HG02840 (cell line): ENCODE data around the gene NRP1.
"Not testable (repeated sequence)": the region's sequence is repeated elsewhere in the genome, so short reads cannot be mapped to it uniquely, and the experiment has no call there.

Source experiments
- ATAC-seq: cut with Tn5 transposase; IDR thresholded peaks from one replicate; pipeline ENCODE4 v1.9.1; 2021; ENCODE audit warnings: mild to moderate bottlenecking, moderate library complexity, moderate number of reproducible peaks; ENCODE audit not compliant: unreplicated experiment, low FRiP score

The NRP1 gene

DNA sequence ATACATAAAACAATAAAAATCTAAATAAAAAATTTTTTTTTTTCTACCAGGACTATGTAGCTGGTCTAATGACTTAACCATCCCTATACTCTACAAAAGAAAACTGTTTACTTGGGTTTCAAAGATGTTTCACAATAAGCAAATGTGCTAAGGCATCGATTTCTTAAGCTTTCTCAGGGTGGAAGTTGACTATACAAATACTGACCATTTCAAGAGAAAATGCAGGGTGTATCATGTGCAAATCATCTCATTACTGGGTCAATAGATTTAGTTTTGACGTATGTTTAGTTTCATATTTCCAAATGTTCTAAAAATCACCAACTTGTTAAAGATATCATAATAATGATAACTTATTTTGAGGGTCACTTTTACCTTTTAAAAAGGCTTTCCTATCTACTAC lies 7.5 kb downstream of the NRP1 start:
- no peak for ATAC-seq

DNA sequence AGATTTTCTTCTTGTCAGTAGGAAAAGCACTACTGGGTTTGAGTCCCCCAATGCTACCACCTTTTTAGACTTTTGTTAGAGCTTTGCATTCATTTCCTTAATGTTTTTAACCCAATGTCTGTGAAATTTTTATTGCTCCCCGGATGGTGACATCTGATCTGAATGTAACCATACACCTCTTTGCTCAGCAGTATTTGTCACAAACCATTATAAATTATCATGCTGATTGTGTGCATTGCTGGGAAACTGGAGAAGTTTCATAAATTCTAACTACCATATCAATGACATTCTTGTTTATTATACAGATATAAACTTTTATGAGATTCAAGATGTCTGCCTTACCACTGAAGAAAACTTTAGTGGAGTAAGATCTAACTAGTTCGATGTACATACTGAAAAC lies 8.5 kb downstream of the NRP1 start:
- ATAC-seq: no peak

DNA sequence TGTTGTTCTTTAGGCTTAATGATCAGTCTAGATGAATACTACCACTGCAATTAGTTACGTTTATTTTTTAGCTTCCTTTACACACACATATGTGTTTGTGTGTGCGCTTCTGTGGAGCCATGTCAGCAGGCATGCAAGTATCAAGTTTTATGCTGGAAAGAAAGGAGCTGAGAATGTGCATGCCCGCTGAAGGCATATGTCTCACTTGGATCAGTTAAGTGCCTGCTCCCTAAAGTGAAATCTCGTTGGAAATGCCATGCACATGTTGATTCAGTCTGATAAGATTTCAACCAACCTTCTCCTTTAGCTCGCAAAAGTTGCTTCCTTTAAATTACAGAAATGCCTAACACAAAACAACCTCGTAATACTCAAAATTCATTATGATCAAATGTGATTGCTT lies 10.7 kb downstream of the NRP1 start:
- no peak for ATAC-seq

DNA sequence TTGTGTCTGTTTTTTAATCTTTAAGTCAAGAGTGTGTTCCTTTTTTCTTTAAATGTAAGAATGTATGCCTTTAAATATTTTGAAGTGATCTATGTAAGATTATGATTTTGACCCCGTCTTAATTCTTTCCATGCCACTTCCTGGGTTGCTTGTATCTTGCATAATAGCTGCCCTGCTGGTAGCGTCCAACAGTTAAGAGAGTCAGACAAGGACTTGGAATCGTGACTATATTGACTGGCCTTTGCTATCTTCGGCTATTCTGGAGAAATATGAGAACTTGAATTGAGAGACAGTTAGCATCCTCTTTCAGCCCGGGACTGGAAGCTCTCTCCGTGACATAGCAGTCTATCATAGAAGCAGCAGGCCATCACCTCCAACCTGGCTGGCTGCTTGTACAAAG lies 13.0 kb downstream of the NRP1 start:
- ATAC-seq: no peak

DNA sequence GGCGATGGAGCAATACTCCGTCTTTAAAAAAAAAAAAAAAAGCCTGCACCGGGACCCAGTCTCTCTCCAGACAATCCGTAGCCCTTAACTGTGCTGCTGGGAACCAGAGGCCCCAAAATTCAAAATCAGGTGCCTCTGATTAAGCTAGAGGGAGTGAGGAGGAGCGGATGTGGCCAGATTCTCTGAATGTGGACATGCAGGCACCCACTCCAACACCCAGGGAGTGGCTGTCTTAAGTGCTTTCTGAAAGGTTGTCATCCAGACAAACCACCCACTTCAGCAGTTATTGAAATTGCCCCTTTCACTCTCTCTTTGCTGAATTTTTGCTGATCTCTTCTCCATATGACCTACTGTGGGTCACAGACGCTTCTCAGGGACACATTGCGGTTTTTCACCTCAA lies 14.2 kb downstream of the NRP1 start:
- ATAC-seq: no peak

DNA sequence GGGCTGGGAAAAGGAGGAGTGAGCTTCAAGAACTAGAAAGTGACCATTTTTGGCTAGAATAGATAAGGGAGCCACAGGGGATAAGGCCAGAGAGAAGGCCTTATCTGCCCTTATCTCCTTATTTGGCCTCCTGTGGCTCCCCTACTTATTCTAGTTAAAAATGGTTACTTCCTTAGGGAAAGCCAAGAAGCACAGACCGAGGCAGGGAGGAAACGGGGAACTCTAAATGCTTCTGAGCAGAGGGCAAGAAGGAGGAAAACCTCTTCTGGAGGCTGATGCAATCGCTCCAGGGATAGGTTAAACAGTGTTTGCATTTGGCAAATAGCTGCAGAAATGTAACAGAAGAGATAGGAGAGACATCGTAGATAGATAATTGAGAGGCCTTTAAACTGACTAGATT lies 18.6 kb downstream of the NRP1 start:
- ATAC-seq: no peak

DNA sequence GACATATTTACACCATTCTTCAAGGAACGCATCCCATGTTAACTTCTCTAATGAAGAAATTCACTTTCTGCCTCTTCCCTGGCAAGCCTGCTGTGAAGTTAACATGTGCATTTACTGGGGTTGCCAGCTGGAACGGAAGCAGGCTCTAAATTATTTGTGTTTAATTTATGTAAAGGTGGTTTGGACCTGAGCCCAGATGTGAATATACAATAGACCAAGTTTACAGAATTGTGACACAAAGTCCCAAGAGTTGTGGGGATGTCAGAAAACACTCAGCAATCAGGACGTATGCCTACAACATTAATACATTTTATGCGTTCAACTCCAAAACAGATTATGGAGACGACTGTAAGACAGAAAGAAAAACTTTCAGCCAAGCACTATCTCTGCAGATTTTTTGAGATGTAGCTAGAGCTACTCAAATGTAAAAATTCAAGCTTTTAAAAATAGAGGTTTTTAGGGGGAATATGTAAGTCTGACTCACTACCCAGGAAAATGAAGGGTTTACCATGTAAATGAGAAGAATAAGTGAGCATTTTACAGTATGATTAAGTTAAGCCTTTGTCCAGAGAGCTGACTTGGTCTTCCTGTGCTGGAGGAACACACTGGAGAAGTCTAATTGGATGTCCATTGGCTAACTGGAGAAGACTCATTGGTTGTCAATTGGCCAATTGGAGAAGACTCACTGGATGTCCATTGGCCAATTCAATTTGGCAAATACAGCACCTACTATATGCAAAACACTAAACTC lies 19.5 kb downstream of the NRP1 start:
- no peak for ATAC-seq

DNA sequence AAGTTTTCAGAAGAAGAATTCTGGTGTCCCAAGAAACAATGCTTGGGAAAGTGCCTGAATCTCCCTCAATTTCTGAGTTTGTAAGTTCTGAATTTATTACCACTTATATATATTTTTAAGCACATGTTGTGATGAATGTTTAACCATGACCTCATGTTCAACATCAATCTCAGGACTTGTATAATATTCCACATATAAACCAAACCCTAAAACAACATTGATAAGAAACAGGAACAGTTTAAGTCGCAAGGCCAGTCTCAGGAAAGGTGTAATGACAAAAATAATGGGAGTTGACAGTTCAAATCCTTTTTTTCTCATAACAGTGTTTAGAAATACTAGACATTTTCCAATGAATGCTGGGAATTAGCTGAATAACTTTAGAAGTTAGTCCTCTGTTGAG lies 22.8 kb downstream of the NRP1 start:
- ATAC-seq: no peak

DNA sequence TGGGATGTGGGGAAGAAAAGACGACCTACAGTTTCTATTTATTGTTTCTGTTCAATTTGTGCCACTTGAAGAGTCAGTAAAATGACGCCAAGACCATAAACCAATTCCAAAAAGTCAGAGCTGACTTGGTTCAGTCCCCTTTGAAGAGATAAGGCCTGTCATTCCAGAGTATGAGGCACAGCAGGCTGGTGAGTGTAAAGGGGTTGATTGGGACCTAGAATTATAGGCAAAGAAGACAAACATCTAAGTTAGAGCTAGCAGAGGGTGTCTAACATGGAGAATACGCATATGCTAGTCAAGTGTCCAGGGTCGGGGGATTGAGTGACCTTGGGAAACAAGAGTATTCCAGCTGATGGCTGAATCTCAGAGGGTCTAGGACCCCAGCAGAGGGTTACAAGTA lies 23.6 kb downstream of the NRP1 start:
- ATAC-seq: no peak

DNA sequence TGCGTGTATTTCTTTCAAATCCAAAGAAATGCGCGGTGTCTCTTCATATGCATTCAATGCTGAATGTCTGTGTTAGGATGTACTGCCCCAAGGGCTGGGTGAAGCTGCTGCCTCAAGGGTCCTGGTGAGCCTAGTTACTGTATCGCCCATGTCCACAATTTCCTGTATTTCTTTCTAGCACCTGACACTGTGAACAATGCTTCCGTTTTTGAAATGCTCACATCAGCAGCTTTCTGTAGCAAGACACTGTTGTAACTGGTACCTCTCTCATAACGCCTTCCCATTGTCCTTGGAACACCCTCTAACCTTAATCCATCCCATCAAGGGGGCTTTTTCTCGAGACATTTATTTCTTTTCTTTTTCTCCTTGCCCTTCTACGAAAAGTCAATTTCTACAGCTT lies 25.1 kb downstream of the NRP1 start:
- no peak for ATAC-seq

DNA sequence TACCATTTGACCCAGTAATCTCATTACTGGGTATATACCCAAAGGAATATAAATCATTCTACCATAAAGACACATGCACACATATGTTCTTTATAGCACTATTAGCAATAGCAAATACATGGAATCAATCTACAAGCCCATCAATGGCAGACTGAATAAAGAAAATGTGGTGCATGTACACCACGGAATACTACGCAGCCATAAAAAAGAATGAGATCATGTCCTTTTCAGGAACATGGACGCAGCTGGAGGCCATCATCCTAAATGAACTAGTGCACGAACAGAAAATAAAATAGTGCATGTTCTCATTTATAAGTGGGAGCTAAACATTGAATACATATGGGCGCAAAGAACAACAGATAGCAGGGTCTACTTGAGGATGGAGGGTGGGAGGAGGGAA lies 26.6 kb downstream of the NRP1 start:
- no peak for ATAC-seq

DNA sequence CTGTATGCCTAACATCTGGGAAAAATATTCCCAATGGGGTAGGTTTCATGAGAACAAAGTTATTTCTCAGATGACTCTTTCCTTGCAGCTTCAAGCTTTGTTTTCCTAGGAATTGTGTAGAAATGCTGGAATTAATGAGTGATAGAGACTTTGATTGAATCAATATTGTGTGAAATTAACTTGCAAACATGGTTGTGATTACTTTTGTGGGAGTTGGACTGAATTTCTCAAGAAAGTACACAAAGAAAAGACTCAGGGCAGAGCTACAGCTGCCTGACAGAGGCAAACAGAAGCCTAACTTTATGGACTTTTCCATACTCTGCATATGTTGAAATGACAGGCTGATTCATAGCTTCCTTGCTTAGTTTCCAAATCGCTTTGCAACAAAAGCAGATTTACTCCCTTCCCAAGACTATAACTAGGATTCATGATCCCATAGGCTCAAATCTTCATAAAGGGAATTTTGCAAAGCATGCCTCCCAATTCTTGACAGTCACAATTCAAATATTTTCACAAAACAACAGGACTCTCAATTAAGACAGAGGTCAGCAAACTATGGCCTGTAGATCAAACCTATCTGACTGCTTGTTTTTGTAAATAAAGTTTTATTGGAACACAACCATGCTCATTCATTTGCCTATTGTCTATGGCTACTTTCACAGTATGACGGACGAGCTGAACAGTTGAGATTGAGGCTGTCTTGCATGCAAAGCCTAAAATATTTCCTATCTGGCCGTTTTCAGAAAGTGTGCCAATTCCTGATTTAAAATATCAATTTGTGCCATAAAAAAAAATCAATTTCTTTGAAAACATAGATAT lies 27.6 kb downstream of the NRP1 start:
- no peak for ATAC-seq

DNA sequence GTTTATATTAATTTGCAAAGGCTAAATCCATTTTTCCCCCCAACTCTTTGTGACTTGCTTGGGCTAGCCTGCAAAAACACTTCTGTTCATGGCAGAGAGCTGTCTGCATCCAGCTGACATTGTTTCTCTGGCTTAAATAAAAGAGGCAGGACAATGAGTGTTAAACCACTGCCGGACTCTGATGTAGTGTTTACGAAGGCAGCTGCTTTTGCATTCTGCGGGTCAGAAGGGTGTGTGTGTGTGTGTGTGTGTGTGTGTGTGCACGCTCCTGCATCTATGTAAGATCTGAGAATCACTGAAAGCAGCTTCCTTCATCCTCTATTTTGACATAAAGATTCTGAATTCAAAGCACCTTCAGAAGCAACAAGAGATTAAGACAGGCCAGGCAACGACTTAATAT lies 28.3 kb downstream of the NRP1 start:
- ATAC-seq: no peak

DNA sequence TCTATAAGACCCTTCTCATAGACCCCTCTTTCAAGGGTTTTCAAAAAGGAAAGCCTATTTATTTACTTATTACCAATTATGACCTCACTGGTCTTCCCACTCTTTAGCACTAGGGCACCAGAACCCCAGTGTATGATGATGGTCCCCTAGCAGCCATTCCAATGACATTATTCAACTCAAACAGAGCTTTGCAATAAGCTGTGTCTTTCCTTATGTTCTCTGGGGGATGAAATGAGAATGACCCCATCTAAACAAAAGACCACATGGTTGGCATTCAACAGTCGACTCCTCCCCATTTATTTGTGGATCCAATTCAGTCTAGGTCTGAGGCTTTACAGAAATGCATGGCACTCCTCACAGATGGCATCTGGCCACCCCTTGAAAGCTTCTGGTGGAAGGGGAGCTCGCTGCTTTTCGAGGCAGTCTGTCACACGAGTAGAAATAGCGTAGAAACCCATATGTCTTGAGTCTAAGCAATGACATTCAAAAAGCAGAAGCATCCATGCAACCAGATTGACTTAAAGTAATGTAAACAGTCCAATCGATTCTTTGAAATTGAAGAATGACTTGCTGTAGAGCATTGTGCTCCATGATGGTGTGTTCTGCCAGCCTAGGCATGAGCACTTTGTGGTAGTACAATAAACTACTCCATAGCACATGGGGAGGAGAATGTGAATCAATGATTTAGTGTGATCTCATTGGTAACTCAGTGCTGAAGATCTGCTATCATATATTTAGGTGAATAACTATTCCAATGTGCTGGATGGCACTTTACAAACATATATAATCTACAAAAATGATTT lies 29.8 kb downstream of the NRP1 start:
- no peak for ATAC-seq

DNA sequence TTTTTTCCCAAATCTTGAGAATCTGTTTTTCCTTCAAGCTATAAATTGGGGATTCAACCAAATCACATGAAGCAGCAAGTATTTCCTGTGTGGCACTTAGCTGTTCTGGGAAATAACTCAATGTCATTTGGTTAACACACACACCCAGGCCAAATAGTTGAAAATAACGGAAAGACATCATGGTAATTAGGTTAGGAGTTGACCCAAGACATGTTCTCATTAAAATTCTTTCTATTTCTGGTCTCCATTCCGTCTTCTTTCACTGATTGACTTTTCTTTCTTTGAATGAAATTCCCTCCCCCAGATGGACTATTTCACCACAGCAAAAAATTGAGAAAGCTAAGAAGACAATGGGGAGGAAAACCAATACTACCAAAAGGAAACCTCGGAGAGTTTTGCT lies 30.5 kb downstream of the NRP1 start:
- no peak for ATAC-seq

DNA sequence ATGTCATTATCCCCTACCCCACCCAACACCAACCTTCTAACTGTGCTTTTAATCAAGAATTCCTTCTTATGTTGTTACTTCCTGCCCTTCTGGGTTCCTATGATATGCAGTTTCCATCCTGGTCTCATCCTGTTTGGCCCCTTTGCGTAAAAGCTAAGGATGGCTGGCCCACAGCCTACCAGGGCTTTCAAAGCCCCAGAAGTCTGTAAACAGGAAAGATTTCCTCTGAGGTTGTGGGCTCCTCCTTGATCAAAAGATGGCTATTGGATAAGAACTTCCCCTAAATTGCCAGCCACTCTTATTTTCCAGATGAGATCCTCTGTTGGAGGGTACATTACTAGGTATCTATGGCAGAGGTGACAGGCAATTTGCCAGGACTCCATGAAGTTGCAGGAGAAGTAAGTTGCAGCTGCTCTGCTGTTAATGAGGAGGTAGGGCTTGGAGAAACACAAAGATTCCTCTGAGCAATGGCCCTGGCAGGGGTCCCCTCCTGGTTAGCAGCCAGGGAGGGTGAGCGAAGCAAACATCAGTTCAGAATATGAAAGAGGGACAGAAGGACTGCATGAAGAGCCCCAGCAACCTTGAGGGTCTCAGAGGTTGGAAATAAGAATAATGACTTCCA lies 32.1 kb downstream of the NRP1 start:
- no peak for ATAC-seq

DNA sequence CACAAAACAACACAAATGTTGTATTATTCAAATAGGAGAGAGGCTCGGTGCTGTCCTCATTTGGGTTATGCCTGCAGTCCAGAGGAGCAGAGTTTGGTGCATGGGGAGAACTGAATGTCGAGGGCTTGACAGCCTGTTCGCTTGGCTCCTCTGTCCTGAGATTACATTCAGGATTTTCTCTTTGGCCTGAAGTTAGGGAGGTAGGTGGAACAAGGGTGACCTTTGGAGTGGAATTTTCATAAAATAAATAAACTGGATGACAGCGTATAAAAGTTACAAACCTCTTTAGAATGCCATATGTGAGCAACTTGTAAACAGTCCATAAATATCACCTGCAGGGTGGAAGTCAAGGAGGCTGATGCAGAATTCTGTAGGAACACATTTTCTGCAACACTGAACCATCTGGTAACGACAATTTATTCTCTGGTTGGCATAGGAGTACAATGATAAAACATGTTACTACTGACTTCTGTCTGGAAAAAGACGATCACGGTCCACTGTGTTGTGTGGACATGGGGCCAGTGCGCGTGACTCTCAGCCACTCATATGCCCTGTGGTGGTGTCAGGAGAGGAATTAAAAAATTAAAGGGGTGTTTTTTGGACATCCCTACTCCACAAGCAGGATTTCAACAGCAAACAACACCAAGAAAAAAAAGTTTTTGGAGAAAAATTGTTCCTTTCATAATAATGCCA lies 33.2 kb downstream of the NRP1 start:
- ATAC-seq: no peak

DNA sequence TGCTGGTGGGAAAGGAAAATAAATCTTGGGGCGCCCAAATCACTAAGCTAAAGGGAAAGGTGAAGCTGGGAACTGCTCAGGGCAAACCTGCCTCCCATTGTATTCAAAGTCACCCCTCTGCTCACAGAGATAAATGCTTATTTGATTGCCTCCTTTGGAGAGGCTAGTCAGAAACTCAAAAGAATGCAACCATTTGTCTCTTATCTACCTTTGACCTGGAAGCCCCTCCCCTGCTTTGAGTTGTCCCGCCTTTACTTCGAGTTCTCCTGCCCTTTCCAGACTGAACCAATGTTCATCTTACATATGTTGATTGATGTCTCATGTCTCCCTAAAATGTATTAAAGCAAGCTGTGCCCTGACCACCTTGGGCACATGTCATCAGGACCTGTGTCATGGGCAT lies 33.9 kb downstream of the NRP1 start:
- ATAC-seq: not testable (repeated sequence)

DNA sequence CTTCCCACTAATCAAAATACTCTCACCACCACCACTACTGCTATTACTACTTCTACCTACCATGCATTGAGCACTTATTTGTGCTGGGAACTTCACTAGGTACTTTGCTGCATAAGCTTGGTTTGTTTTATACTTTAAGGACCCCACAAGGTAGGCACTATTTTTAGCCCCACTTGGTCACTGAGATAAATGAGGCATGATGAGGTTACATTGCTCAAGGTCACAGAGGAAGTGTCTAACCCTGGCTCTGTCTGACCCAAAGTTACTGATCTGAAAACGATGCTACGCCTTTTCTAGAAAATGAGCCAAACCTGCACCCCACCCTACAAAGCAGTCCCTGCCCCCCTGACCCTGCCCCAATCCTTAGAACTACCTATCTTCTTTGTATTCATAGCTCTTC lies 35.6 kb downstream of the NRP1 start:
- no peak for ATAC-seq

DNA sequence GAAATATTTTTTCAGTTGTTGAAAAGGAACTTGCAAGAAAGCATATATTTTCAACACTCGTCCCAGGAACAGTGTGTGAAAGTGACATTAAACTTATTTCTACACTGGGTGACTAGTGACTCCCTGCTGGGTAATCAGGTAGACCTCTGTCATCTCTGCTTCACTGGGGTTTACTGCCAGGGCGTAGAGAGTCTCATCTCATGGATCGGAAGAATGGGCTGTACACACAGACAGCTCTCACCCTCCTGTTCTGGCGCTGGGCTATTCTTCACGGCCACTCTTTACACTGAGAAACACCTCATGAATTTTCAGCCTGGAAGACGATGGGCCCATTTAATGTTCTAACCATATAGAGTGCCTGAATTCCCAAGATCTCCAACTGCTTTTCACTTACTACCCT lies 36.4 kb downstream of the NRP1 start:
- ATAC-seq: no peak
